Aorta (tissue), 5 donors: ENCODE data around the gene STARD4. TPM values are rescaled to one million over a fixed set of nuclear protein-coding genes. Genes with fewer than 3 reads are reported as not detected.

ENCODE experiments used
- ATAC-seq: fragments of 200-7000 bp; cut with Tn5 transposase; one replicate; pipeline ENCODE4 v1.9.1; 2022; ENCODE audit warnings: moderate library complexity; ENCODE audit not compliant: low FRiP score
- DNase-seq, 2 donors: peaks; one replicate each; pipeline ENCODE4 v3.0.0-alpha.2; 2020
- H3K27ac ChIP-seq, 2 donors: one replicate each; pipeline ENCODE4 v1.5.1; 2013; ENCODE audit warnings: low read length in 2 of 2, mild to moderate bottlenecking in 2 of 2, moderate library complexity in 2 of 2, control low read depth in 1 of 2, inconsistent platforms in 1 of 2, low read depth in 1 of 2
- H3K27me3 ChIP-seq, 2 donors: one replicate each; pipeline ENCODE4 v1.6.1; 2013; ENCODE audit warnings: control low read depth in 1 of 2, low read length in 1 of 2, mild to moderate bottlenecking in 1 of 2, moderate library complexity in 1 of 2; ENCODE audit not compliant: insufficient read depth in 2 of 2, control insufficient read depth in 1 of 2
- H3K36me3 ChIP-seq, 2 donors: one replicate each; pipeline ENCODE4 v1.6.1; 2013; ENCODE audit warnings: control low read depth in 1 of 2, low read length in 1 of 2, mild to moderate bottlenecking in 1 of 2; ENCODE audit not compliant: insufficient read depth in 2 of 2, control insufficient read depth in 1 of 2
- H3K4me1 ChIP-seq, 2 donors: one replicate each; pipeline ENCODE4 v1.6.1; 2013; ENCODE audit warnings: low read length in 2 of 2, control low read depth in 1 of 2, mild to moderate bottlenecking in 1 of 2, moderate library complexity in 1 of 2; ENCODE audit not compliant: insufficient read depth in 2 of 2, control insufficient read depth in 1 of 2
- H3K4me3 ChIP-seq, 2 donors: one replicate each; pipeline ENCODE4 v1.5.1; 2013; ENCODE audit warnings: low read length in 2 of 2, control low read depth in 1 of 2, mild to moderate bottlenecking in 1 of 2
- H3K9me3 ChIP-seq: one replicate; pipeline ENCODE4 v1.6.1; 2013; ENCODE audit warnings: mild to moderate bottlenecking, low read length; ENCODE audit not compliant: control insufficient read depth
- WGBS, 2 donors: extraction: QIAGEN DNeasy Blood & Tissue Kit; methylation state at CpG; one replicate each; pipeline ENCODE4 v1.1.7; 2013; 5-methylcytosine and 5-hydroxymethylcytosine counted together
- intact Hi-C, 2 donors: fragments of 100-400 bp; cut with DNase I; formaldehyde crosslinking; loops; one replicate each; pipeline versions ENCODE4 v1.14.2 to v1.15.0; 2022
- polyA plus RNA-seq, 2 donors: library from polyadenylated mRNA; stranded (reverse); fragments of 200-250 nt; gene quantifications; one replicate each; pipeline ENCODE4 v1.2.3, GENCODE V29; 2013
- total RNA-seq, 2 donors: library from RNA; stranded (reverse); fragmentation: NEBNext Ultra II Directional; extraction: Animal tissue kit (Norgen Biotek cat#: 25700); gene quantifications; one replicate each; pipeline ENCODE4 v1.2.1, GENCODE V29; 2021
- donor health status: healthy with polysubstance abuse.
- donor health status: Bipolar disorder and iron deficiency.
- donor health status: DM: no; HTN: no; CAD: no.
- donor health status: DM: no; HTN: no; CAD: no.
- donor health status: DM: yes; HTN: yes; CAD: no.

The STARD4 gene
- total and polyA plus RNA-seq, 4 donors, result 2.3 to 16.8 (median 10.5) TPM

- 10 to 21% methylated on average over 3 of the region's 3 CpGs for WGBS, 2 donors
- Histone ChIP-seq H3K36me3 (no peaks in the 10 kb centered on the region), H3K4me1 (peaks cover 0 to 3% of the 10 kb centered on the region in 2 donors), H3K27me3 (no peaks in the 10 kb centered on the region), H3K27ac (no peak overlapping the region), H3K4me3 (no peak overlapping the region), H3K9me3 (no peaks in the 10 kb centered on the region)
- no peak for ATAC-seq
- no peak for DNase-seq
- intact Hi-C loops, result no loop called here
Measured at GRCh38 chr5:111514087-111514486, 1.8 kb upstream of the STARD4 start.

- Histone ChIP-seq H3K4me1 (peaks cover 0 to 3% of the 10 kb centered on the region in 2 donors), H3K27ac (peak overlapping the region in 1 of 2 donors; percentile 49), H3K27me3 (no peaks in the 10 kb centered on the region), H3K4me3 (peak overlapping the region; percentile 39 to 48), H3K9me3 (no peaks in the 10 kb centered on the region), H3K36me3 (no peaks in the 10 kb centered on the region)
- DNase-seq, result no peak
- WGBS, 2 donors, result 6 to 7% methylated on average over 6 of the region's 6 CpGs
- ATAC-seq, result no peak
- intact Hi-C loops, result no loop called here
Measured at GRCh38 chr5:111513131-111513520, 791 bp upstream of the STARD4 start.

GRCh38 chr5:111511831-111512374 lies 432 bp downstream of the STARD4 start:
- H3K9me3 ChIP-seq, result no peaks in the 10 kb centered on the region
- 0 to 1% methylated on average over 28 to 32 of the region's 32 CpGs for WGBS, 2 donors
- DNase-seq, result no peak
- intact Hi-C loops, result no loop called here
- H3K36me3 ChIP-seq, result no peaks in the 10 kb centered on the region
- ATAC-seq, result peak; percentile 45
- H3K27me3 ChIP-seq, result no peaks in the 10 kb centered on the region
- peak overlapping the region; percentile 39 to 62 for H3K4me3 ChIP-seq
- H3K4me1 ChIP-seq, result peaks cover 2 to 3% of the 10 kb centered on the region in 2 donors
- peak overlapping the region in 1 of 2 donors; percentile 46 for H3K27ac ChIP-seq

GRCh38 chr5:111511174-111511830 lies 1.0 kb downstream of the STARD4 start:
- intact Hi-C loops, result no loop called here
- Histone ChIP-seq H3K36me3 (no peaks in the 10 kb centered on the region), H3K9me3 (no peaks in the 10 kb centered on the region), H3K27ac (peak overlapping the region in 1 of 2 donors; percentile 46), H3K4me1 (peaks cover 2 to 3% of the 10 kb centered on the region in 2 donors), H3K4me3 (peak overlapping the region; percentile 39 to 62), H3K27me3 (no peaks in the 10 kb centered on the region)
- 0 to 3% methylated on average over 2 of the region's 2 CpGs for WGBS, 2 donors
- DNase-seq, result no peak
- no peak for ATAC-seq

- Histone ChIP-seq H3K4me3 (no peak overlapping the region), H3K27me3 (no peaks in the 10 kb centered on the region), H3K36me3 (no peaks in the 10 kb centered on the region), H3K27ac (no peak overlapping the region), H3K4me1 (peaks cover 2 to 3% of the 10 kb centered on the region in 2 donors), H3K9me3 (no peaks in the 10 kb centered on the region)
- intact Hi-C loops, result no loop called here
- ATAC-seq, result no peak
- WGBS, 2 donors, result 70 to 74% methylated on average over 1 of the region's 1 CpG
- DNase-seq, result no peak
Measured at GRCh38 chr5:111509119-111509518, 3.2 kb downstream of the STARD4 start.

- Histone ChIP-seq H3K27me3 (no peaks in the 10 kb centered on the region), H3K9me3 (no peaks in the 10 kb centered on the region), H3K27ac (no peak overlapping the region), H3K4me3 (no peak overlapping the region), H3K4me1 (peaks cover 2 to 3% of the 10 kb centered on the region in 2 donors), H3K36me3 (no peaks in the 10 kb centered on the region)
- WGBS, 2 donors, result 88% methylated on average over 4 of the region's 4 CpGs
- intact Hi-C loops, result no loop called here
- DNase-seq (no peak), ATAC-seq (no peak)
Measured at GRCh38 chr5:111507276-111507675, 5.1 kb downstream of the STARD4 start.

DNA sequence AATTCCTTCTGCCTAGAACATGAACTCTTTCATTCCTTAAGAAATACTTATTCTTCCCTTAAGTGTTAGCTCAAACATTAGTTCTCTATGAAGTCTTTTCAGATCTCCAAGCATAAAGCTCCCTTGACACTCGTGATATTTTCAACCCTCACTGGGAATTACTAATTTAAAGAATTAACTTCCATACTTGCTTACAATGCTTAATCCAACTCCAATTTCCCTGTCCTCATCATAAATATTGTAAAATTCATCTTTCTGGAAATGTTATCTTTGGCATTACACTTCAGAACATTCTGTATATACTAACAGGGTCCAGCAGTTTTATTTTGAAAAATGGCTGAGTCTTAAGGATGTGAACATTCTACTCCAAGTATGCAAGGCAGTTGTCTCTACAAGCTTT lies 7.2 kb downstream of the STARD4 start:
- Histone ChIP-seq H3K36me3 (no peaks in the 10 kb centered on the region), H3K4me3 (no peak overlapping the region), H3K9me3 (no peaks in the 10 kb centered on the region), H3K27me3 (no peaks in the 10 kb centered on the region), H3K27ac (no peak overlapping the region), H3K4me1 (peaks cover 0 to 2% of the 10 kb centered on the region in 2 donors)
- WGBS, 2 donors, result 0 to 8% methylated on average over 1 of the region's 1 CpG
- ATAC-seq (no peak), DNase-seq (no peak)
- intact Hi-C loops, result no loop called here

DNA sequence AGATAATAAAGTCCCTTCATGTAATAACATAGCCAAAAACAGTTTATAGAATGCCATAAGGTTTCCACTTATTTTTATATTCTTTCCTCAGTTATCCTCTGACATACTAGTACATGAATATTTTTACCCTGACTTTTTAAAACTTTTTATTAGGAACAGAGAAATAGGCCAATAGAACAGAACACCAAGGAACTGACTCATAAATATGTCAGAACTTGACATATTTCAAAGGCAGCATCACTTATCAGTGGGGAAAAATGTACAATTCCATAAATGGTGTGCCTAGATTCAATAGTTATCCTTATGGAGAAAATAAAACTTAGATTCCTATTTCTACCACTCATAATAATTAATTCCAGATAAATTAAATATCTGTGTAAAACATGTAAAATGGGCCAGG lies 9.4 kb downstream of the STARD4 start:
- no peak for DNase-seq
- intact Hi-C loops, result no loop called here
- H3K9me3 ChIP-seq, result no peaks in the 10 kb centered on the region
- H3K27ac ChIP-seq, result no peak overlapping the region
- H3K4me3 ChIP-seq, result no peak overlapping the region
- peaks cover 0 to 2% of the 10 kb centered on the region in 2 donors for H3K4me1 ChIP-seq
- no peaks in the 10 kb centered on the region for H3K27me3 ChIP-seq
- ATAC-seq, result no peak
- H3K36me3 ChIP-seq, result peaks cover 0 to 2% of the 10 kb centered on the region in 2 donors

GRCh38 chr5:111498346-111498745 lies 14.0 kb downstream of the STARD4 start:
- Histone ChIP-seq H3K9me3 (no peaks in the 10 kb centered on the region), H3K27me3 (no peaks in the 10 kb centered on the region), H3K4me3 (no peak overlapping the region), H3K4me1 (no peaks in the 10 kb centered on the region), H3K36me3 (peaks cover 0 to 2% of the 10 kb centered on the region in 2 donors), H3K27ac (no peak overlapping the region)
- DNase-seq, result no peak
- intact Hi-C loops, result no loop called here
- ATAC-seq, result no peak
- WGBS, 2 donors, result 79 to 80% methylated on average over 1 of the region's 1 CpG
